ENCODE measurements around the gene PTPRD.

Gene PTPRD

DNA sequence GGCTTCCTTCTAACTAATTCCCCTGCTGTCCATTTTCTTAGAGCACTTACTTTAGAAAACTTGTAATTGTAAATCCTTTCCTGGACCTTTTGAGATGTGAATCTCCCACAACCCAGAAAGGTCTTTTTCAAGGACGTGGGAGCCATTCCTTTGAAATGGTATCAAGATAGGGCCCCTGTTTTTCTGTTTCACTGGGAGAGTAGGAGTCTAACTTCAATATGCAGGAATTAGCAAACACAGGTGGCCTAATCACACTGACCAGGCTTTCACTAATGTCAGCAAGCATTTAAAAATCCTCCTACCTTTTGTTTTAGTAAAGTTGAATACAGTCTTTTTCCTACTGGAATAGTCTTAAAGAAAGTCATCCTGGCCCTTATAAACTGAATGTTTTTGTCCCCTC, 558.3 kb downstream of the PTPRD start:
- no peak for DNase-seq (ENCODE audit: low read depth, low spot score)

DNA sequence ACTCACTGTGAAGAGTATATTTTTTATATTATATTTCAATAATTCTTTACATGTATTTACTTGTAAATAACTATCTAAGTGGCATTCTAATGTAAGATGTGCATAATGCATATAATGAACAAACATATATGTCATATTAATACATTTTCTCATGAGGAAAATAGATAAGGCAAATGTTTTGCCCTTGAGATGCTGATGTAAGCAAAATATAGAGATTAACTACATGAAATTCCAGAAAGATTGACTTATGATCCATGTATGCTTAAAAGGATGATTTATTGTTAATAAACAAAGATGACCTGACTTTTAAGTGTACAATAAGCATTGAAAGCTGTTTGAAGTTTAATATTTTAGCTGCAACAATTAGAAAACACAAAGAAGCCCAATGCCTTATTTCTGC, 559.9 kb downstream of the PTPRD start:
- DNase-seq (ENCODE audit: low read depth, low spot score): no peak

DNA sequence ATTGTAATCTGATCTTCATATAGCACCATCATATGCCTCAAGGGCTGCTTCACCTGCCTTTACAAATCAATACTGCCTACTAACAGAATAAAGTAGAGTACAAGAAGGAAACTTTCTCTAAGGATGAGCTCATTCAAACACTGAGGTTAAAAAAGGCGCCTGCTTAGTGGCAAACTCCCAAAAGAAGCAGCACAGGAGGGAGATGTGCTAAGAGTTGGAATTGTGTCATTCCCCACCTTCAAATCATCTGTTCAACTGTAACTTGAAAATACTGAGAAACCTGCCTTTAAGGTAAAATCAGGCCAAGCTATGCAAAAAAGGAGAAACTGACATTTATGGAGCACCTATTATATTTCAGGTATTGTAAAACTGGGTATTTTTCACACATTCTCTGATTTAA, 560.6 kb downstream of the PTPRD start:
- DNase-seq (ENCODE audit: low read depth, low spot score): no peak

DNA sequence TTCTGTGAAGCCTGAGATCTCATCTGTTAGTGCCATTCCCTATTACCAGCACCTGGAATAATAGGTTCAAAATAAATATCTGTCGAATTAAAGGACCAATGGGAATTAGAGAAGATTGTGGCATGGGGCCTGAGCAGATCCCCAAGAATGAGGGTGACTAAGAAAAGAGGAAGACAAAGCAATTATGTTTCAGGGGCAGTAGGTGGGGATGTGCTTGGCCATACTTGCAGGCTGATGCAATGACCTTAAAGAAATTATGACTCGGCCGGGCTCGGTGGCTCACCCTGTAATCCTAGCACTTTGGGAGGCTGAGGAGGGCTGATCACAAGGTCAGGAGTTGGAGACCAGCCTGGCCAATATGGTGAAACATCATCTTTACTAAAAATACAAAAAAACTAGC, 562.8 kb downstream of the PTPRD start:
- no peak for DNase-seq (ENCODE audit: low read depth, low spot score)

DNA sequence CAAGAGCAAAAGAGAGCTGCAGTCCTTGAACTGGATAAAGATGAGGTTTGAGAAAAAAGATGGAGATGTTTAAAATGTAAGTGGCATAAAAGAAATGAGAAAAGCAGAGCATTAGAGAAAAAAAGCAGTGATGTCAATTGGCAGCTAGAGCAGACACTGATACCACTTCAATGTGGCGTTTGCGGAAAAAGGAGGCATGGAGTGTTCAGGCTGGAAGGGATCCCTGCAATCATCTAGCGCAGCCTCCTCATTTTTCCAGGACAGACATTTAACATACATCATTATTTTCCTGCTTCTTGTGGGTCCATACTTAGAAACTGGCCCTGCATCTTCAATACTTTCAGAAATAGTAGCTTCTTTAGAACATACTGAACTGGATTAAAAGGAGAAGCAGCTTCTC, 563.8 kb downstream of the PTPRD start:
- no peak for DNase-seq (ENCODE audit: low read depth, low spot score)

DNA sequence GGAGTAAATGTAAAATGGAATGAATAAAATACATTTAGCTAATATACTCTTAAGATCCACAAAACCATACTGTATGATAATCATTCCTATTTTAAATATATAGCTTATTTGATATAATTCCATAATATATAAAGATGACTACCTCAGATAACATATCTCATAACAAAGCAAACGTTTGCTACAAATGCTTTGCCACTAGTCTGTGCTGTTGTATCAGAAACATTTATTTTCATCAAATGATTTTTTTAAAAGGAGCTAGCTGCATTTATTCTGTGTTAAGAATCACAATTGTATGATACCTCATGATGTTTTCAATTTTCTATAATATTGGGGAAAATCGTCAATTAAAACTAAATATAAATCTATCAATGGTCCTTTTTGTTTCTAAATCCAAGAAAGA, 567.2 kb downstream of the PTPRD start:
- peak; percentile 31 for DNase-seq (ENCODE audit: low read depth, low spot score)

DNA sequence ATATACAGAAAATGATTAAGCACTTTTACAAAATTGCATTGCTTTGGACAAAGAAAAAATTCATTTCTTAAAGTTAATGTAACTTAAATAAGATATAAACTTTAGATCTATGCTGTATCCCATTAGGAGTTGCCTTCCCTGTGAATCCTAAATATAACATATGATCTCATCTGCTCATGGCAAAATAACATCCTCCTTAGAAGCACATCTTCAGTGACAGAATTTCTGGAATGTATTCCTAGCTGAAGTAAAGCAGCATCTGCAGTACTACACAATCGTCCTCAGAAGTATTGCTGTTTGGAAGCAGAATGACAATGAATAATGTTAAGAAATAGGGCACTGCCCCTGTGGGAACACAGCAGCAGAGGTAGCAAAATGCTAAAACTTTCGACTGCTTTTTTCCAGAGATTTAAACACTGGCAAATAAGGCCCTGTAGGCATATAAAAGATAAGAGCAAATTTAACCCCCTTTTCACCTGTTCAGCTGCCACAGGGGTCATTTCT, 571.0 kb downstream of the PTPRD start:
- DNase-seq (ENCODE audit: low read depth, low spot score): no peak

DNA sequence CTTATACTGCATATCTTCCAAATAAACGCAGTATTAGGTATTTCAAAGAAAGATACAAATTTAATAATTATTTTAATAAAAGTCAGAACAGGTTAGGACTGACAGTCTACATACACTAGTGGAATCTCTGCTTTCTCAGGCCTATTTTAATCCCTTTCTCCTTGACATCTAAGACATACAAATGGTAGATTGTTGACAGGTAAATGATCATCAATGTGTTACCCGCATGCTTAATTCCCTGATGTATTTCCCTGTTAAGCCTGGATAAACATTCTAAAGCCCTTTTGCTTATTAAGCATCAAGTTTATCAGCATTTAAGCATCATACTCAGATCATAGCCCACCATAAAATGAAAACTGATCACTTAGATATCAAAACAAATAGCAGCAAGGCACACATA, 576.7 kb downstream of the PTPRD start:
- no peak for DNase-seq (ENCODE audit: low read depth, low spot score)

DNA sequence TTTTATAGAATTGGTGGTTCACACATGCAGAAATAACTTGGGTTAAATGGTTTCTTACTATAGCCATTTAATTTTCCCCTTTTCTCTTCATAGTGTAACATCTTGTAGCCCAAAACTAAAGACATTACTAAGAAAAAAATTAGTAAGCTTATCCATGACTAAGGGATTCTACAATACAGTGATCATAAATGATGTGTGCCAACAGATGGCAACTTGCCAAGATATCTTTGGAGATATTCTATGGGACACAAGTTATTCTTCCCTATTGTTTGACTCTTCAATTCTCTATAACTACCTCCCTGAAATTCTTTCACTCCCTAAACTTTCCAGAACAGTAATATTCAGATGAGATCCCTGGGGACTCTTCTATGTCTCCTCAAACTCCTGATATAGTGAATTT, 580.6 kb downstream of the PTPRD start:
- no peak for DNase-seq (ENCODE audit: low read depth, low spot score)

DNA sequence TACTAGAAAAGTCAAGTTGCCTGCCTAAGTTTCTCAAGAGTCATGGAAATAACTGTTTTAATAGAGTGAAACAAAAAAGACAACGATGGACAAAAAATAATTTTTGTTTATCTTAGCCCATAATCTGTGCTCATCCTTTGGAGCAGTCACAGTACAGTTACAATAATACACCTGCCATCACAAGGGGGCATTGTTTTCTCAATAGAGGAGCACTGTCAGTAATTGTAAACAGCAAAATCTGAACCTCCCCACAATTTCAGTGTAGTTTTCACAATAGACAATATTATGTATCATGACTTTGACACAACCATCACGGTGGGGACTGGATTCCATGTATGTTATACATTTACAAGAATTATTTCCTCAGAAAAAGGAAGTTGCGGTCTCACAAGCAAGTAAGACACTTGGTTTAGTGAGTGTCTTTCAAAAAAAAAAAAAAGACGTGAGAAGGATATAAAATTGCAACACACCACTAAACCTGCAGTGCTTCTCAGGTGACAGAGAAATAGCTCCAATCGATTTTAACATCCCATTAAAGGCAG, 586.3 kb downstream of the PTPRD start:
- no peak for DNase-seq (ENCODE audit: low read depth, low spot score)

DNA sequence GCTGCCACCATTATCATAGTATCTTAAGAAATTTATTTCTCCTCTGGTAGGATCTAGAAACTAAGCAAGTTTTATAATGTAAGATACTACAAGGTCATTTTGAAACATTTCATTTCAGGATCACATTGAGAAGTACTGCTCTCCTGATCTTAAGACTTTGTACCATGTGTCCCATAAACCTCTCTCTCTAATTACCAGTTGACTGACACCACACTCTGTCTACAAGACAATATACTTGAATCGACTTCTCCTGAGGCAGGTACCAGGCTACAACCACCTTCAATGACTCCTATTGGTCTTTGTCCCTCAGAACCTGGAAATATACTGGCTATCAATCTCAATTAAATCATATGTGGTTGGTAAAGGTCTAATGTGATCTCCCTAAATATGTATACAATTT, 597.0 kb downstream of the PTPRD start:
- no peak for DNase-seq (ENCODE audit: low read depth, low spot score)

DNA sequence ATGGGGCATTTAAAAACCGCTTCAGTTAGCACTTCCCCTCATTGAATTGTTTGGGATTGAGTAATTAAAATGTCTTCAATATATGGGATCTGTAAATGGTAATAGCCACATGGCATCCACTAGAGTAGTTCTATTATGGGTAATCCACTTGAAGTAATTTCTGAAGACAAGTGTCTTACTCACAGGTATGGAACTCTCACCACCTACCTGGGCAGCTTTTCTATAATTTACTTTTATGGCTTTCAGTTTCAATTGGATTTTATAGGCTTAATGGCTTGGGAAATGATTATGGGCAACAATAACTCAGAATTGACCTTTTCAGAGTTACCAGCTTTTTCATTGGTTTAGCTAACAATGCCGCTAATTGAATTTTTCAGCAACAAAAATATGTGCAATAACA, 597.9 kb downstream of the PTPRD start:
- DNase-seq (ENCODE audit: low read depth, low spot score): no peak

DNA sequence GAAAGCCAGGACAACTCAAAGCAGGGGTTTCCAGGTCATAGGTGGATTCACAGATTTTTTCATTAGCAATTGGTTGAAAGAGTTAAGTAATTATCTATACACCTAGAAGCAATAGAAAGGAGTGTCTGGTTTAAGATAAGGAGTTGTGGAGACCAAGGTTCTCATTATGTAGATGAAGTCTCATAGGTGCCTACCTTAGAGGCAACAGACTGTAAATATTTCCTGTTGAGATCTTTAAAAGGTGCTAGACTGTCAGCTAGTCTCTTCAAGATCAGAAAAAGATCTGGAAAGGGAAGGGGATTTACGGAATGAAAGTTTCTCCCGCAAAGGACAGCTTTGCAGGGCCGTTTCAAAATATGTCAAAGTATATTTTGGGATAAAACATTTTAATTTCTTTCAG, 603.4 kb downstream of the PTPRD start:
- no peak for DNase-seq (ENCODE audit: low read depth, low spot score)

DNA sequence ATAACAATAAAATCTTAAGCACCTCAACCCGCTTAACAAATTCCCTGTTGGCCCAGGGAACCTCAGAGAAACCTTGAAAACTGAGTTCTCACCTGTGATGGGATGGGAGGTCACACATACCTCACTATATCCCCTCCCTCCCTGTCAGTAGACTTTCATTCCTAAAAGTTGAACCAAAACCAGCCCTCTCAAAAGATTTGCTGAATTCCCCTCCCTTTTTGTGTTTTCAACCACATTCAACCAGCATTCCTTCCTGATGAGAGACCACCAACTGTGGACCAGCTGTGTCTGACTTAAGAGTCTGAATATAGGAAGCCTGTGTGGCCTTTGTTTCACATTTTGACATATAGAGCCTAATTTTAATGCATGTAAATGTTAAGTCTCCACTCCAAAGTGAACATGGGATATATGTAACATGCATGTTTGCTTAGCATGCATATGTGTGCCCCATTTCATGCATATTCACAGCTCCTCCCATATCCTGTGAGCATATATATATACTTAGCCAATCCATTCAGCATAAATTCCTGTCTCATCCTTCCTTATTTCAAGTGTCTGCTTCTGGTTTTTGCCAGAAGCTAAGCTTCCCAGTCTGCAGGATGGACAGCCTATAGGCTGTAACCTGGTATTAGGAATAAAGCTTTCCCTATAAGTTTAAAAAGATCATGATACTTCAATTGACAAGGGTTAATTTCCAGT, 604.6 kb downstream of the PTPRD start:
- DNase-seq (ENCODE audit: low read depth, low spot score): no peak

DNA sequence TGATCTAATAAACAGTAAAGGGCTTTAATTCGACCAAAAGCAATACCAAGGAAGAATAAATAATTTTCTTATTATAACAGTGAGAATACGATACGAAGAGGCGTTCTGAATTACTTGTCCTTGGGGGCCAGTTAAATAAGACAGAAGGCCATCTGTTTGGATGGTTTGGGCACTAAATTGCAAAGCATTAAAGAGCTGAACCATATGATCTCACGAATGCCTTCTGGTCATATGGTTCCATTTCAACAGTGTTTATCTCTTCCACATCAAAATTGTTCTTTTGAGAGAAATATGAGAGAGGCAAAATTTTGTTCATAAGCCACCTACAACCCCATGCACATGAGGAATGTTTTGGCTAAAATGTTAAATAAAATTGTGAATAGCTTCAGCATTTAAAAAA, 605.4 kb downstream of the PTPRD start:
- no peak for DNase-seq (ENCODE audit: low read depth, low spot score)

DNA sequence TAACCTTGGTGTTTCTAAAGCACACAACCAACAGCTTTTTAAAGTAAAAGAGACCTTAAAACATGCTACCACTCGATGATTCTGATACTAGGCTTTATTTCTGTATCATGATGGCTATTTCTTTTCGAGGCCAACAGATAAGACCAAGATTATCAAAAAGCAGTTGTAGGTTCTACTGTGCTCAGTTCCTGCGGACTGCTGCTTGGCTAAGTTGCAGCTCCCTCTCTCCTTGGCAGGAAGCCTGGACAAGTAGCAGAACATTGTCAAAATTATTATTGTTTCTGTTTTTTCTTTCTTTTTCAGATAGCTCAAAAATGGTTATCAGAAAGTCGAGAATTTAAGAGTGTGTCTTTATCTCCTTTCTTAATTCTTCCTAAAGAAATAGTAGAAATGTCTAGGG, 607.6 kb downstream of the PTPRD start:
- no peak for DNase-seq (ENCODE audit: low read depth, low spot score)

DNA sequence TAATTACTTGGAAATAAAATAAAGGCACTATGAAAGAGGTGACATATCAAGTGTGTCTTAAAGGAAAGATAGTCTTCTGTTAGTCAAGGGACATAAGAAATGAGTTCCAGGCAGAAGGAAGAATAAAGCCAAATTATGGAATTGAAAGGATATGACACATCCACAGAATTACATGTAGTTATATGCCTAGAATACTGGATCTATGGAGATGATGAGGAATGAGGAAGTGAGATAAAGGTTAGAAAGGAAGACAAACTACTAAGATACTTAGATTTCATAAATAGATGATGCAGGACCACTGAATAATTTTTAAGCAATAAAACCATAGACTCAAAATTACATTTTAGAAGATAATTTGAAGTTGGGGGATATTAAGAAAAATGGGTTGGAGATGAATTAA, 609.8 kb downstream of the PTPRD start:
- no peak for DNase-seq (ENCODE audit: low read depth, low spot score)

DNA sequence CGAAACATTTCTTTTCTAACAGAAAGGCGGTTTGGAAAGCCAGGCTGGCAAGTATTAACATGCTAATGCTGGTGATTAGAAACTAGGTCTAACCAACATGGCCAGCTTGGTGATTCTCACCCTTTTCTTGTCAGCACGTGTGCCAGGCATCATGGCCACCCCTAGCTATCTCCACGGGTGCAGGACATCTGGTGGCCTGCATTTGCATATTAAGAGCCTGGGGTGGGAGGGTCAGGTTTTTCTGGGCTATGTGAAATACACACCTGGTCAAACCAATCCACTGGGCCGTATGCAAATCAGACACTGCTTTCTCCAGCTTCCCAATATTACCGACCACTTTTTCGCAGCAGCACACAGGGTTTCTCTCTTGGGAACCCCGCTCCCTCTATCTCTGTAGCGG, 612.1 kb downstream of the PTPRD start:
- DNase-seq (ENCODE audit: low read depth, low spot score): no peak

DNA sequence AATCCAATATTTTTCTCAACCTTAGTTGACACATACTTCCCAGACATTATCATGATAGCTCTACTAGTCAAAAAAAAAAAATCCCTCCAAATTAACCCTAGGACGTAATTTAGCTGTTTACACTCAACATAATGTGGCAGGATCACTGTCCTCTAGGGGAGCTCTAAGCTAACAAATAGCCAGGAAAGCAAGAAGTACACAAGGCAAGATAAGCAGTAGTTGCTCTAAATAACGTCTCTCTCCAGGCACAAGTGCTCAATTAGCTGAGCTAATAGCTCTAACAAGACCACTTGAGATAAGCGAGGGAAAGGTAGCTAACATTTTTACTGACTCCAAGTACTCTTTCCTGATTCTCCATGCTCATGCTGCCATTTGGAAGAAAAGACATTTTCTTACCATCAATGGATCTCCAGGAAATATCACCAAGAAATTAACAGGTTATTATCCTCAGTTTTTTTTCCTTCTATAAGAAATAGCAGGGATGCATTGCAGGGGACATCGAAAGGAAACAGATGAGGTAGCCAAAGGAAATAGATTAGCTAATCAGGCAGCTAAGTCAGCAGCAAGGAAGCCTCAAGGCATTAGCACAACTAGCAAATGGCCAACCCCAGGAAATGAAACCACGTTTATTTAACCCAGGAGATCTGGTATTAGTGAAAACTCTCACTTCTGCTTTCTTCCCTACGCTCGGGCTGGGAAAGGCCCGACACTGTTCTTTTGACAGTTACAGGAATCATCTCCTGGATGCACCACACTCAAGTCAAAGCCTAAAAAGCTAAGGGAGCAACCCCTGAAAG, 614.1 kb downstream of the PTPRD start:
- no peak for DNase-seq (ENCODE audit: low read depth, low spot score)

DNA sequence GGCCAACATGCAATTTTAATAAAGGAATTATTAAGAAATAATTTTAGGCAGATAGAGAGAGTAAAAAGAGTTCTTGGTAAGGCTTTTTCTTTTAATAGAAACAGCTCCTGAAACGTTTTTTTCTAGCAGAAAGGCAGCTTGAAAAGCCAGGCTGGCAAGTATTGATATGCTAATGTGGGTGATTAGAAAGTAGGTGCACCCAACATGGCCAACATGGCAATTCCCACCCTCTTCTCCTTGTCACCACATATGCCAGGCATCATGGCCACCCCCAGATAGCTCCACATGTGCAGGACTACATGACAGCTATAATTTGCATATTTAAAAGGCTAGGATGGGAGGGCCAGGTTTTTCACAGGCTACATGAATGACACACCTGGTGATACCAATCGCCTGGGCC, 615.2 kb downstream of the PTPRD start:
- DNase-seq (ENCODE audit: low read depth, low spot score): no peak

DNA sequence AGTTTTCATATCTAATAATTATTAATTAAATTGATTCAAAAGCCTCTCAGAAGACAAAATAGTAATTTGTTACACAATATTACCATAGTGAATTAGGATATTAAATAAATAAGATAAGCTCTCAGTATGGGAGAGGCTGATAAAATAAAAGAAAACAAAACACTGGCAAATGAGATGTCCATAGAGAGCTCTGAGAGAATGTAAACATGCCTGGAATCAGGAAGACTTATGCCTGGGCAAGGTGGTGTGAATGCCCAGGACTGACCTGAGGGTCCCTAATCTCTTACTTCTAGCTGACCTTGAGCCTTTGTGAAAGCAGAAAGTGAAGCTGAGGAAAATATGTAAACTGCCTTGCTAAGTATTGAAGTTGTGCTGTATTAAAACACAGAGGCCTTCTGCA, 616.5 kb downstream of the PTPRD start:
- DNase-seq (ENCODE audit: low read depth, low spot score): no peak

DNA sequence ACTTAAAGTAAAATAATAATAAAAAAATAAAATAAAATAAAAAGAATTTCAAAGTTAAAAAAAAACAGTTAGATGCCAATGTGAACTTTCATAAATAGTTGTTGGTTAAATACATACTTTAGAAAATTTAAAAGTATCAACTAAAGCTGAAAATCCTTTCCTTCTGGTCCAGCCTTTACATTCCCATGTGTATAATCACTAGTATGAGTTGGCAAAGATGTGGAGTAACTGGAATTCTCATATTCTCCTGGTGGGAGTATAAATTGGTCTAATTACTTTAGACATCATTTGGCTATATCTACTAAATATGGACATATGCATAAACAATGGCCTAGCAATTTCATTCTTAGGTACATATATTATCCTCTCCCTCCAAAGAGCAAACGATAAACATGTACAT, 619.9 kb downstream of the PTPRD start:
- DNase-seq (ENCODE audit: low read depth, low spot score): no peak

DNA sequence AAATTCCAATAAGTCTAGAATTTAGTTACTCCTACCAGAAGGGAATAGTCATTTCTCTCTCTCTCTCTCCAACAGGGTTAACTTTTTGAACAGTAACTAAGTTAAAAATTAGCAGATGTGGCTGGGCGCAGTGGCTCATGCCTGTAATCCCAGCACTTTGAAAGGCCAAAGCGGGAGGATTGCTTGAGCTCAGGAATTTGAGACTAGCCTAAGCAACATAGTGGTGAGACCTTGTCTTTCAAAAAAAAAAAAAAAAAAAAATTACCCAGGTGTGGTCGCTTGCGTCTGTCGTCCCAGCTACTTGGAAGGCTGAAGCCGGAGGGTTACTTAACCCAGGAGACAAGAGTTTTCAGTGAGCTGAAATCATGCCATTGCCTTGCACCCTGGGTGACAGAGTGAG, 639.7 kb downstream of the PTPRD start:
- DNase-seq (ENCODE audit: low read depth, low spot score): no peak

Data from astrocyte of the hippocampus (primary cell).